A549 (cell line): ENCODE data around the gene KIF3A. TPM values are rescaled to one million over a fixed set of nuclear protein-coding genes. Genes with fewer than 3 reads are reported as not detected.

Experiments
- ATAC-seq, 2 experiments: fragments of 200-7000 bp in 1 of 2; fragments of >200 bp in 1 of 2; cut with Nextera tagmentation in 1 of 2; cut with Tn5 transposase in 1 of 2; 3 replicates each; pipeline versions ENCODE4 v1.8.0 to v1.9.1; 2018 to 2020; ENCODE audit warnings: mild to moderate bottlenecking in 1 of 2, moderate library complexity in 1 of 2
- CTCF ChIA-PET: fragments of 300-600 bp; sonication (Branson Sonifier 250); formaldehyde crosslinking; extraction: SDS; loops from one replicate; lab custom pipeline; 2021; ENCODE audit warnings: antibody characterized with exemption, inconsistent platforms; lab: Yijun Ruan, JAX
- POLR2A ChIA-PET: fragments of 350-600 bp; formaldehyde crosslinking; extraction: SDS; loops from one replicate; lab custom pipeline; 2021; ENCODE audit warnings: antibody characterized with exemption, inconsistent platforms; lab: Yijun Ruan, JAX
- DNase-seq, 2 experiments: peaks; one replicate each; pipeline versions ENCODE4 v3.0.0 to v3.0.0-alpha.2; 2011 to 2016; ENCODE audit warnings: low read depth in 1 of 2, low spot score in 1 of 2
- FAIRE-seq: peaks from 2 replicates; lab custom pipeline; 2011; peaks lifted over from hg19 to GRCh38; lab: Jason Lieb, UNC
- H3K27ac ChIP-seq, 2 experiments: fragments of >200 bp; sonication (Bioruptor Twin); formaldehyde crosslinking; 3 replicates each; pipeline ENCODE4 v1.5.1; 2016 to 2017
- H3K4me1 ChIP-seq: fragments of >200 bp; sonication (Bioruptor Twin); formaldehyde crosslinking; 3 replicates; pipeline ENCODE4 v1.6.1; 2016
- H3K4me2 ChIP-seq: fragments of >200 bp; sonication (Bioruptor Twin); formaldehyde crosslinking; 3 replicates; pipeline ENCODE4 v1.6.1; 2016
- H3K4me3 ChIP-seq: fragments of >200 bp; sonication (Bioruptor Twin); formaldehyde crosslinking; 3 replicates; pipeline ENCODE4 v1.5.1; 2016
- H3K9me3 ChIP-seq: fragments of >200 bp; sonication (Bioruptor Twin); formaldehyde crosslinking; 3 replicates; pipeline ENCODE4 v1.6.1; 2016
- BCL3 ChIP-seq: fragments of >200 bp; sonication (Bioruptor Twin); formaldehyde crosslinking; IDR thresholded peaks from 3 replicates; pipeline ENCODE4 v1.6.1; 2016
- CBX8 ChIP-seq: fragments of 200-600 bp; sonication (generic); IDR thresholded peaks from 2 replicates; pipeline ENCODE4 v1.6.1; 2016
- CEBPB ChIP-seq, 2 experiments: fragments of >200 bp in 1 of 2; sonication (Bioruptor Twin) in 1 of 2; formaldehyde crosslinking in 1 of 2; IDR thresholded peaks; 2 replicates each; pipeline ENCODE4 v1.6.1; 2012 to 2016
- CHD4 ChIP-seq: fragments of 200-600 bp; sonication (generic); IDR thresholded peaks from 2 replicates; pipeline ENCODE4 v1.6.1; 2016; ENCODE audit warnings: antibody characterized with exemption, mild to moderate bottlenecking, borderline replicate concordance
- CTCF ChIP-seq: fragments of >200 bp; sonication (Bioruptor Twin); formaldehyde crosslinking; IDR thresholded peaks from 3 replicates; pipeline ENCODE4 v1.5.1; 2016
- E2F6 ChIP-seq: IDR thresholded peaks from 2 replicates; pipeline ENCODE4 v1.6.1; 2012; ENCODE audit warnings: low read depth, borderline replicate concordance
- EHF ChIP-seq: fragments of 250-450 bp; sonication (Bioruptor Pico); IDR thresholded peaks from 2 replicates; pipeline ENCODE4 v1.5.0; 2020; ENCODE audit warnings: mild to moderate bottlenecking
- GATA3 ChIP-seq: IDR thresholded peaks from 2 replicates; pipeline ENCODE4 v1.6.1; 2012; ENCODE audit warnings: borderline replicate concordance
- HDAC2 ChIP-seq: fragments of 200-600 bp; sonication (generic); IDR thresholded peaks from 2 replicates; pipeline ENCODE4 v1.6.1; 2016
- HEYL ChIP-seq: fragments of 250-450 bp; sonication (Bioruptor Pico); IDR thresholded peaks from 2 replicates; pipeline ENCODE4 v1.8.0; 2021; ENCODE audit warnings: mild to moderate bottlenecking, moderate library complexity
- HOXA7 ChIP-seq: fragments of 250-450 bp; sonication (Bioruptor Pico); IDR thresholded peaks from 2 replicates; pipeline ENCODE4 v1.5.0; 2020; ENCODE audit warnings: mild to moderate bottlenecking, moderate library complexity
- HOXB13 ChIP-seq: fragments of 250-450 bp; sonication (Bioruptor Pico); IDR thresholded peaks from 2 replicates; pipeline ENCODE4 v1.5.0; 2020; ENCODE audit warnings: low read depth, mild to moderate bottlenecking, moderate library complexity
- HOXB5 ChIP-seq: fragments of 250-450 bp; sonication (Bioruptor Pico); IDR thresholded peaks from 2 replicates; pipeline ENCODE4 v1.5.0; 2020; ENCODE audit warnings: mild to moderate bottlenecking, moderate library complexity
- JUNB ChIP-seq: fragments of >200 bp; sonication (Bioruptor Twin); formaldehyde crosslinking; IDR thresholded peaks from 2 replicates; pipeline ENCODE4 v1.6.1; 2016
- KDM5A ChIP-seq: fragments of 200-600 bp; sonication (generic); IDR thresholded peaks from 2 replicates; pipeline ENCODE4 v1.6.1; 2016; ENCODE audit warnings: antibody characterized with exemption, mild to moderate bottlenecking
- MAZ ChIP-seq: fragments of 150-350 bp; IDR thresholded peaks from 2 replicates; pipeline ENCODE4 v1.6.1; 2014; ENCODE audit warnings: antibody characterized with exemption, low read depth, low read length, borderline replicate concordance
- NFE2L2 ChIP-seq: fragments of 150-350 bp; conservative IDR thresholded peaks from 2 replicates; pipeline ENCODE4 v1.6.1; 2014; ENCODE audit warnings: low read length
- NR3C1 ChIP-seq: fragments of >200 bp; sonication (Bioruptor Twin); formaldehyde crosslinking; IDR thresholded peaks from 3 replicates; pipeline ENCODE4 v1.6.1; 2017
- PBX3 ChIP-seq: IDR thresholded peaks from 2 replicates; pipeline ENCODE4 v1.6.1; 2012
- PHF8 ChIP-seq: fragments of 200-600 bp; sonication (generic); IDR thresholded peaks from 2 replicates; pipeline ENCODE4 v1.6.1; 2016; ENCODE audit warnings: low read depth, mild to moderate bottlenecking, antibody characterized with exemption, moderate library complexity, borderline replicate concordance
- POLR2A ChIP-seq: IDR thresholded peaks from 2 replicates; pipeline ENCODE4 v1.6.1; 2012; ENCODE audit warnings: mild to moderate bottlenecking, low read length
- POLR2AphosphoS2 ChIP-seq: conservative IDR thresholded peaks from 2 replicates; pipeline ENCODE4 v1.6.1; 2012; ENCODE audit warnings: low read length, improper control_type of control experiment, inconsistent platforms
- RAD21 ChIP-seq, 2 experiments: fragments of >200 bp in 1 of 2; sonication (Bioruptor Twin) in 1 of 2; formaldehyde crosslinking in 1 of 2; IDR thresholded peaks in 1 of 2; conservative IDR thresholded peaks in 1 of 2; 2 replicates in 1 of 2; 3 replicates in 1 of 2; pipeline ENCODE4 v1.6.1; 2012 to 2018; ENCODE audit warnings: inconsistent platforms in 1 of 2
- RFX5 ChIP-seq: fragments of 450-650 bp; IDR thresholded peaks from 2 replicates; pipeline ENCODE4 v1.7.1; 2014; ENCODE audit warnings: antibody characterized with exemption, mild to moderate bottlenecking, moderate library complexity
- TFCP2L1 ChIP-seq: fragments of 250-450 bp; sonication (Bioruptor Pico); IDR thresholded peaks from 2 replicates; pipeline ENCODE4 v1.5.0; 2021; ENCODE audit warnings: mild to moderate bottlenecking
- ZC3H11A ChIP-seq: fragments of 450-650 bp; IDR thresholded peaks from 2 replicates; pipeline ENCODE4 v1.6.1; 2014; ENCODE audit warnings: antibody characterized with exemption, mild to moderate bottlenecking
- ZFP36 ChIP-seq: fragments of 450-650 bp; IDR thresholded peaks from 2 replicates; pipeline ENCODE4 v1.6.1; 2014; ENCODE audit warnings: borderline replicate concordance; ENCODE audit not compliant: partially characterized antibody
- ZNF302 ChIP-seq: fragments of 250-450 bp; sonication (Bioruptor Pico); IDR thresholded peaks from 2 replicates; pipeline ENCODE4 v1.9.0; 2021; ENCODE audit warnings: inconsistent platforms, mild to moderate bottlenecking, moderate library complexity
- WGBS: methylation state at CpG from one replicate; pipeline ENCODE4 v1.1.6; 2017; ENCODE audit errors: missing lambda C conversion rate; 5-methylcytosine and 5-hydroxymethylcytosine counted together
- polyA plus RNA-seq, 4 experiments: library from polyadenylated mRNA; depleted of rRNA in 3 of 4; stranded (reverse); fragments of >200 nt; fragmentation: RNase III in 1 of 4; extraction: RNeasy Plus Mini Kit Qiagen cat#74134 plus additional on column Dnase treatment in 1 of 4; gene quantifications; 2 replicates in 3 of 4; 3 replicates in 1 of 4; pipeline ENCODE4 v1.2.3, GENCODE V29; 2011 to 2017

KIF3A gene
- polyA plus RNA-seq, 2 of the 4 experiments (the other 2 are of a cell fraction): 12.8 to 20.5 TPM

- Histone ChIP-seq H3K4me3 (no peak overlapping the region), H3K9me3 (no peaks in the 10 kb centered on the region), H3K4me2 (no peak overlapping the region), H3K27ac (no peak overlapping the region), H3K4me1 (no peaks in the 10 kb centered on the region)
- TF ChIP-seq HOXB13 (CRISPR knock-in tag): no peak
- no peak for TF ChIP-seq CTCF
- no peak for ATAC-seq
- CTCF ChIA-PET: interaction anchor here (0.6 to 1.5 kb wide), 2 partner anchors 13 to 1138 kb away, joined by 3 to 5 read pairs; partner anchors contain the start of gene CCNI2
- POLR2A ChIA-PET: no interaction called here
- no peak for DNase-seq
- FAIRE-seq: no peak
- 84% methylated on average over 13 of the region's 13 CpGs for WGBS
Measured at GRCh38 chr5:132759114-132760048, 22.0 kb upstream of the KIF3A start.

GRCh38 chr5:132758451-132758850, 21.1 kb upstream of the KIF3A start:
- ChIA-PET POLR2A (no interaction called here), CTCF (interaction anchor here (1.2 to 3.0 kb wide), 4 partner anchors 12 to 231 kb away, joined by 3 to 14 read pairs (median 7); partner anchors contain the start of gene CCNI2)
- no peak for TF ChIP-seq ZNF302
- TF ChIP-seq HDAC2: no peak
- no peak for TF ChIP-seq ZC3H11A
- TF ChIP-seq HEYL (CRISPR knock-in tag): no peak
- no peak for TF ChIP-seq POLR2AphosphoS2
- no peak for TF ChIP-seq CEBPB (IDR thresholded peaks at IDR 0.05)
- no peak for TF ChIP-seq ZFP36
- TF ChIP-seq CBX8: no peak
- no peak for TF ChIP-seq HOXB5 (CRISPR knock-in tag)
- no peak for TF ChIP-seq JUNB
- TF ChIP-seq EHF (CRISPR knock-in tag): no peak
- no peak for TF ChIP-seq MAZ
- TF ChIP-seq HOXA7 (CRISPR knock-in tag): no peak
- no peak for TF ChIP-seq RFX5
- TF ChIP-seq GATA3: no peak
- no peak for TF ChIP-seq PHF8
- no peak for TF ChIP-seq BCL3
- TF ChIP-seq E2F6: no peak
- no peak for TF ChIP-seq POLR2A
- Histone ChIP-seq H3K4me1 (no peaks in the 10 kb centered on the region), H3K4me2 (no peak overlapping the region), H3K4me3 (no peak overlapping the region), H3K27ac (no peak overlapping the region), H3K9me3 (no peaks in the 10 kb centered on the region)
- 92% methylated on average over 13 of the region's 13 CpGs for WGBS
- FAIRE-seq (no peak), ATAC-seq (no peak), DNase-seq (no peak)

GRCh38 chr5:132756542-132756941, 19.2 kb upstream of the KIF3A start:
- DNase-seq (no peak), ATAC-seq (no peak), FAIRE-seq (no peak)
- H3K4me3 ChIP-seq: no peak overlapping the region
- H3K4me1 ChIP-seq: no peaks in the 10 kb centered on the region
- H3K9me3 ChIP-seq: no peaks in the 10 kb centered on the region
- ChIA-PET CTCF (interaction anchor here (0.9 to 3.0 kb wide), 4 partner anchors 10 to 64 kb away, joined by 3 to 14 read pairs (median 8); partner anchors contain the start of gene CCNI2), POLR2A (no interaction called here)
- no peak overlapping the region for H3K27ac ChIP-seq
- 91% methylated on average over 5 of the region's 5 CpGs for WGBS
- no peak overlapping the region for H3K4me2 ChIP-seq
- TF ChIP-seq POLR2AphosphoS2 (no peak), ZFP36 (no peak), ZC3H11A (no peak), NFE2L2 (no peak), CTCF (no peak), PBX3 (no peak), NR3C1 (no peak), KDM5A (no peak), JUNB (no peak), RAD21 (conservative IDR thresholded peaks at IDR 0.05 in 1 of 2, IDR thresholded peaks at IDR 0.05 in 1 of 2) (no peak), TFCP2L1 (CRISPR knock-in tag) (no peak), CHD4 (no peak)
